ENCODE data around the gene TMPRSS9.
"Not testable (repeated sequence)": the region's sequence is repeated elsewhere in the genome, so short reads cannot be mapped to it uniquely, and the experiment has no call there.

TMPRSS9 gene

GRCh38 chr19:2394054-2394441, 34.0 kb downstream of the TMPRSS9 start:
- DNase-seq (ENCODE audit: low spot score), result no peak

- peak; percentile 36 for DNase-seq (ENCODE audit: low spot score)
Measured at GRCh38 chr19:2394442-2395292, 34.6 kb downstream of the TMPRSS9 start.

GRCh38 chr19:2395293-2395829, 35.3 kb downstream of the TMPRSS9 start:
- not testable (repeated sequence) for DNase-seq (ENCODE audit: low spot score)

GRCh38 chr19:2397173-2397572, 37.1 kb downstream of the TMPRSS9 start:
- DNase-seq (ENCODE audit: low spot score), result not testable (repeated sequence)

- DNase-seq (ENCODE audit: low spot score), result no peak
Measured at GRCh38 chr19:2398735-2399305, 38.8 kb downstream of the TMPRSS9 start.

GRCh38 chr19:2399582-2399981, 39.5 kb downstream of the TMPRSS9 start:
- no peak for DNase-seq (ENCODE audit: low spot score)

GRCh38 chr19:2408247-2408646, 48.2 kb downstream of the TMPRSS9 start:
- no peak for DNase-seq (ENCODE audit: low spot score)

GRCh38 chr19:2409352-2409912, 49.4 kb downstream of the TMPRSS9 start:
- no peak for DNase-seq (ENCODE audit: low spot score)

GRCh38 chr19:2410023-2410422, 50.0 kb downstream of the TMPRSS9 start:
- no peak for DNase-seq (ENCODE audit: low spot score)

GRCh38 chr19:2411709-2412108, 51.6 kb downstream of the TMPRSS9 start:
- no peak for DNase-seq (ENCODE audit: low spot score)

- DNase-seq (ENCODE audit: low spot score), result no peak
Measured at GRCh38 chr19:2412449-2412848, 52.4 kb downstream of the TMPRSS9 start.

- DNase-seq (ENCODE audit: low spot score), result no peak
Measured at GRCh38 chr19:2413159-2413558, 53.1 kb downstream of the TMPRSS9 start.

GRCh38 chr19:2413629-2414028, 53.6 kb downstream of the TMPRSS9 start:
- DNase-seq (ENCODE audit: low spot score), result no peak

- DNase-seq (ENCODE audit: low spot score), result no peak
Measured at GRCh38 chr19:2415281-2415972, 55.4 kb downstream of the TMPRSS9 start.

- no peak for DNase-seq (ENCODE audit: low spot score)
Measured at GRCh38 chr19:2415973-2416319, 55.9 kb downstream of the TMPRSS9 start.

GRCh38 chr19:2416321-2417097, 56.4 kb downstream of the TMPRSS9 start:
- DNase-seq (ENCODE audit: low spot score), result no peak

GRCh38 chr19:2417436-2417835, 57.4 kb downstream of the TMPRSS9 start:
- DNase-seq (ENCODE audit: low spot score), result not testable (repeated sequence)

- no peak for DNase-seq (ENCODE audit: low spot score)
Measured at GRCh38 chr19:2417881-2418406, 57.9 kb downstream of the TMPRSS9 start.

GRCh38 chr19:2419754-2420153, 59.7 kb downstream of the TMPRSS9 start:
- no peak for DNase-seq (ENCODE audit: low spot score)

GRCh38 chr19:2420490-2420889, 60.4 kb downstream of the TMPRSS9 start:
- DNase-seq (ENCODE audit: low spot score), result no peak

- DNase-seq (ENCODE audit: low spot score), result no peak
Measured at GRCh38 chr19:2421581-2422306, 61.7 kb downstream of the TMPRSS9 start.

All from putamen (tissue), 1 donor.